H9 (cell line): ENCODE measurements around the gene MUSK. TPM values are rescaled to one million over a fixed set of nuclear protein-coding genes. Genes with fewer than 3 reads are reported as not detected.
"Not testable (repeated sequence)": the region's sequence is repeated elsewhere in the genome, so short reads cannot be mapped to it uniquely, and the experiment has no call there.

ENCODE experiments used
- DNase-seq: peaks from one replicate; pipeline ENCODE4 v3.0.0-alpha.2; 2017
- H2AFZ ChIP-seq: one replicate; pipeline ENCODE4 v1.6.1; 2013; ENCODE audit warnings: mild to moderate bottlenecking, low read length, control low read depth, moderate library complexity
- H2AK5ac ChIP-seq: 2 replicates; pipeline ENCODE4 v1.6.1; 2013; ENCODE audit warnings: low read length, control low read depth, mixed read lengths; ENCODE audit not compliant: insufficient read length
- H2BK120ac ChIP-seq: one replicate; pipeline ENCODE4 v1.6.1; 2013; ENCODE audit warnings: low read depth, mild to moderate bottlenecking, low read length, control low read depth, inconsistent platforms; ENCODE audit not compliant: poor library complexity, severe bottlenecking
- H2BK12ac ChIP-seq: 2 replicates; pipeline ENCODE4 v1.6.1; 2013; ENCODE audit warnings: low read length, control low read depth, mixed read lengths, low read depth; ENCODE audit not compliant: insufficient read length
- H2BK15ac ChIP-seq: 2 replicates; pipeline ENCODE4 v1.6.1; 2013; ENCODE audit warnings: low read depth, low read length, control low read depth
- H2BK20ac ChIP-seq: one replicate; pipeline ENCODE4 v1.6.1; 2013; ENCODE audit warnings: low read depth, mild to moderate bottlenecking, low read length, control low read depth, inconsistent platforms; ENCODE audit not compliant: poor library complexity, severe bottlenecking
- H2BK5ac ChIP-seq: 2 replicates; pipeline ENCODE4 v1.6.1; 2013; ENCODE audit warnings: low read length, control low read depth, mixed read lengths; ENCODE audit not compliant: insufficient read length
- H3K14ac ChIP-seq: 2 replicates; pipeline ENCODE4 v1.6.1; 2013; ENCODE audit warnings: low read length, control low read depth; ENCODE audit not compliant: insufficient read depth
- H3K18ac ChIP-seq: 2 replicates; pipeline ENCODE4 v1.6.1; 2013; ENCODE audit warnings: low read depth, mild to moderate bottlenecking, mixed read lengths, low read length, control low read depth; ENCODE audit not compliant: insufficient read length
- H3K23ac ChIP-seq: 2 replicates; pipeline ENCODE4 v1.6.1; 2013; ENCODE audit warnings: low read length, control low read depth, mixed read lengths, low read depth; ENCODE audit not compliant: insufficient read length
- H3K23me2 ChIP-seq: 2 replicates; pipeline ENCODE4 v1.6.1; 2013; ENCODE audit warnings: low read depth, mild to moderate bottlenecking, mixed read lengths, low read length, control low read depth; ENCODE audit not compliant: insufficient read length, poor library complexity, severe bottlenecking
- H3K27ac ChIP-seq: 2 replicates; pipeline ENCODE4 v1.5.1; 2013; ENCODE audit warnings: low read length, control low read depth, mixed read lengths, low read depth; ENCODE audit not compliant: insufficient read length
- H3K27me3 ChIP-seq: 2 replicates; pipeline ENCODE4 v1.6.1; 2013; ENCODE audit warnings: low read length, control low read depth, inconsistent platforms; ENCODE audit not compliant: insufficient read depth
- H3K4ac ChIP-seq: 2 replicates; pipeline ENCODE4 v1.6.1; 2013; ENCODE audit warnings: low read depth, mild to moderate bottlenecking, control low read depth, inconsistent platforms, low read length, moderate library complexity
- H3K4me1 ChIP-seq: 2 replicates; pipeline ENCODE4 v1.6.1; 2013; ENCODE audit warnings: low read length, control low read depth, inconsistent platforms; ENCODE audit not compliant: insufficient read depth
- H3K4me2 ChIP-seq: 2 replicates; pipeline ENCODE4 v1.6.1; 2013; ENCODE audit warnings: low read length, control low read depth, mixed read lengths; ENCODE audit not compliant: insufficient read length, insufficient read depth
- H3K56ac ChIP-seq: 2 replicates; pipeline ENCODE4 v1.6.1; 2013; ENCODE audit warnings: low read depth, mild to moderate bottlenecking, mixed read lengths, low read length, control low read depth; ENCODE audit not compliant: insufficient read length
- H3K79me1 ChIP-seq: 2 replicates; pipeline ENCODE4 v1.6.1; 2013; ENCODE audit warnings: low read depth, mild to moderate bottlenecking, moderate library complexity, low read length, control low read depth, inconsistent platforms; ENCODE audit not compliant: insufficient read depth, poor library complexity, severe bottlenecking
- H3K79me2 ChIP-seq: 2 replicates; pipeline ENCODE4 v1.6.1; 2013; ENCODE audit warnings: low read length, control low read depth, inconsistent platforms; ENCODE audit not compliant: insufficient read depth
- H3K9ac ChIP-seq: 2 replicates; pipeline ENCODE4 v1.6.1; 2013; ENCODE audit warnings: low read length, control low read depth, mixed read lengths; ENCODE audit not compliant: insufficient read length; ENCODE audit errors: extremely low read depth
- H3K9me3 ChIP-seq: one replicate; pipeline ENCODE4 v1.6.1; 2013; ENCODE audit warnings: low read depth, low read length, inconsistent platforms; ENCODE audit not compliant: control insufficient read depth
- H3T11ph ChIP-seq: one replicate; pipeline ENCODE4 v1.6.1; 2013; ENCODE audit warnings: mild to moderate bottlenecking, low read length, control low read depth, inconsistent platforms
- H4K20me1 ChIP-seq: one replicate; pipeline ENCODE4 v1.6.1; 2013; ENCODE audit not compliant: control insufficient read depth, insufficient read length, insufficient read depth
- H4K5ac ChIP-seq: 2 replicates; pipeline ENCODE4 v1.6.1; 2013; ENCODE audit warnings: low read depth, mild to moderate bottlenecking, mixed read lengths, low read length, control low read depth; ENCODE audit not compliant: insufficient read length
- H4K8ac ChIP-seq: replicated peaks from 2 replicates; pipeline ENCODE4 v1.6.1; 2013; ENCODE audit warnings: low read length, control low read depth, mixed read lengths, low read depth; ENCODE audit not compliant: insufficient read length
- H4K91ac ChIP-seq: 2 replicates; pipeline ENCODE4 v1.6.1; 2013; ENCODE audit warnings: low read depth, mild to moderate bottlenecking, moderate library complexity, mixed read lengths, low read length, control low read depth; ENCODE audit not compliant: insufficient read length
- H3K27ac Mint-ChIP-seq, 3 experiments: 2 replicates in 2 of 3; 3 replicates in 1 of 3; pipeline ENCODE4 v1.8.0; 2020 to 2021; ENCODE audit warnings: mixed read lengths in 3 of 3, mild to moderate bottlenecking in 1 of 3, moderate library complexity in 1 of 3
- H3K27me3 Mint-ChIP-seq: 2 replicates; pipeline ENCODE4 v1.8.0; 2021; ENCODE audit warnings: low read depth, mild to moderate bottlenecking, moderate library complexity, mixed read lengths
- H3K36me3 Mint-ChIP-seq, 3 experiments: 2 replicates in 2 of 3; 3 replicates in 1 of 3; pipeline ENCODE4 v1.8.0; 2020 to 2021; ENCODE audit warnings: low read depth in 3 of 3, mixed read lengths in 3 of 3; ENCODE audit not compliant: insufficient read depth in 1 of 3
- H3K4me1 Mint-ChIP-seq, 2 experiments: 2 replicates each; pipeline ENCODE4 v1.8.0; 2020; ENCODE audit warnings: mixed read lengths in 2 of 2
- H3K4me3 Mint-ChIP-seq, 2 experiments: 2 replicates in 1 of 2; 3 replicates in 1 of 2; pipeline ENCODE4 v1.8.0; 2020 to 2021; ENCODE audit warnings: mild to moderate bottlenecking in 2 of 2, mixed read lengths in 2 of 2, moderate library complexity in 1 of 2
- H3K9me3 Mint-ChIP-seq, 2 experiments: 2 replicates in 1 of 2; 3 replicates in 1 of 2; pipeline ENCODE4 v1.8.0; 2020; ENCODE audit warnings: mild to moderate bottlenecking in 2 of 2, mixed read lengths in 2 of 2, moderate library complexity in 1 of 2
- CTCF ChIP-seq: fragments of 200-600 bp; sonication (generic); conservative IDR thresholded peaks from 3 replicates; pipeline ENCODE4 v1.8.0; 2021; ENCODE audit warnings: antibody characterized with exemption, mild to moderate bottlenecking
- WGBS: extraction: QIAGEN DNeasy Blood & Tissue Kit; methylation state at CpG from one replicate; pipeline ENCODE4 v1.1.7; 2013; ENCODE audit warnings: missing lambda C conversion rate, low lambda C conversion rate, mixed read lengths; ENCODE audit not compliant: insufficient read length; ENCODE audit errors: extremely low coverage; 5-methylcytosine and 5-hydroxymethylcytosine counted together
- total RNA-seq: library from RNA; stranded (reverse); gene quantifications from 2 replicates; pipeline ENCODE4 v1.2.1, GENCODE V29; 2021

The MUSK gene
- total RNA-seq, 1 experiment from 2014 or later, result not detected

GRCh38 chr9:110821064-110821463 is 152.5 kb downstream of the MUSK start:
- Histone ChIP-seq H2AFZ (no peak overlapping the region), H3K4me2 (no peak overlapping the region), H4K8ac (no peak overlapping the region), H3K56ac (no peak overlapping the region), H3K27ac (no peak overlapping the region), H3K79me2 (no peaks in the 10 kb centered on the region), H3K23ac (no peak overlapping the region), H2BK20ac (no peak overlapping the region), H3K9me3 (no peaks in the 10 kb centered on the region), H2BK120ac (no peak overlapping the region), H4K20me1 (no peaks in the 10 kb centered on the region), H3K23me2 (no peaks in the 10 kb centered on the region), H3K27me3 (no peaks in the 10 kb centered on the region), H3K4ac (no peak overlapping the region), H3K4me1 (no peaks in the 10 kb centered on the region; the same call in 1 of the 2 replicates), H4K91ac (no peak overlapping the region), H2AK5ac (no peak overlapping the region), H3T11ph (no peak overlapping the region), H3K18ac (no peak overlapping the region), H3K9ac (no peak overlapping the region), H2BK12ac (no peak overlapping the region), H2BK15ac (no peak overlapping the region), H4K5ac (no peak overlapping the region), H3K79me1 (no peaks in the 10 kb centered on the region), H2BK5ac (no peak overlapping the region), H3K14ac (no peak overlapping the region)
- peaks cover 4% of the 10 kb centered on the region in 2 experiments for H3K4me1 Mint-ChIP-seq
- H3K27me3 Mint-ChIP-seq, result no peaks in the 10 kb centered on the region
- no CpG with 5 or more reads among the region's 1 CpG for WGBS
- H3K4me3 Mint-ChIP-seq, result no peak overlapping the region
- TF ChIP-seq CTCF, result no peak
- no peak for DNase-seq
- peaks cover 0 to 2% of the 10 kb centered on the region in 2 experiments; a peak in 2 of 5 replicates for H3K9me3 Mint-ChIP-seq
- no peak overlapping the region for H3K27ac Mint-ChIP-seq
- H3K36me3 Mint-ChIP-seq, result no peaks in the 10 kb centered on the region; a peak in 1 of 7 replicates

- H2BK20ac ChIP-seq, H2AK5ac ChIP-seq, H3K23me2 ChIP-seq, H2BK120ac ChIP-seq, H3K79me1 ChIP-seq, H3K4me1 ChIP-seq, H3K4ac ChIP-seq, H3K18ac ChIP-seq, H3K79me2 ChIP-seq, H3K4me2 ChIP-seq, H3K27me3 Mint-ChIP-seq, H4K20me1 ChIP-seq, H3T11ph ChIP-seq, H3K27ac Mint-ChIP-seq, H3K4me3 Mint-ChIP-seq, H2AFZ ChIP-seq, H4K91ac ChIP-seq, H3K27ac ChIP-seq, H2BK12ac ChIP-seq, H3K27me3 ChIP-seq, H3K23ac ChIP-seq, H4K5ac ChIP-seq, H3K56ac ChIP-seq, H3K9ac ChIP-seq, DNase-seq, H4K8ac ChIP-seq, H2BK15ac ChIP-seq, H3K36me3 Mint-ChIP-seq, H3K9me3 ChIP-seq, H2BK5ac ChIP-seq, H3K14ac ChIP-seq: not testable (repeated sequence)
- Mint-ChIP-seq H3K4me1 (peaks cover 15 to 20% of the 10 kb centered on the region in 2 experiments), H3K9me3 (peaks cover 9 to 13% of the 10 kb centered on the region in 2 experiments)
Observed at GRCh38 chr9:110825129-110825528, 156.5 kb downstream of the MUSK start.
